Suprapubic skin (tissue), 4 donors: ENCODE data around the gene OMP. TPM values are rescaled to one million over a fixed set of nuclear protein-coding genes. Genes with fewer than 3 reads are reported as not detected.
A peak's percentile ranks its signal among the peaks of the same experiment; 100 is the strongest.

Experiments
- DNase-seq, 2 donors: peaks; one replicate each; pipeline ENCODE4 v3.0.0-alpha.2; 2019; ENCODE audit warnings: low spot score in 2 of 2
- H3K27ac ChIP-seq: fragments of 200-600 bp; sonication (generic); one replicate; pipeline ENCODE4 v1.5.1; 2019
- H3K27me3 ChIP-seq: fragments of 200-600 bp; sonication (generic); one replicate; pipeline ENCODE4 v1.5.1; 2019
- H3K36me3 ChIP-seq: fragments of 200-600 bp; sonication (generic); one replicate; pipeline ENCODE4 v1.5.1; 2019
- H3K4me1 ChIP-seq: fragments of 200-600 bp; sonication (generic); one replicate; pipeline ENCODE4 v1.5.1; 2019
- H3K4me3 ChIP-seq: fragments of 200-600 bp; sonication (generic); one replicate; pipeline ENCODE4 v1.5.1; 2019; ENCODE audit warnings: mild to moderate bottlenecking
- H3K9me3 ChIP-seq: fragments of 200-600 bp; sonication (generic); one replicate; pipeline ENCODE4 v1.5.1; 2019
- CTCF ChIP-seq, 2 donors: fragments of 200-600 bp in 1 of 2; fragments of 450-650 bp in 1 of 2; sonication (generic) in 1 of 2; IDR thresholded peaks; one replicate each; pipeline ENCODE4 v1.5.1; 2016 to 2019; ENCODE audit warnings: antibody characterized with exemption in 2 of 2, mild to moderate bottlenecking in 1 of 2, moderate library complexity in 1 of 2
- EP300 ChIP-seq: sonication (generic); formaldehyde crosslinking; IDR thresholded peaks from one replicate; pipeline ENCODE4 v1.6.1; 2017; ENCODE audit warnings: antibody characterized with exemption
- POLR2A ChIP-seq, 2 donors: fragments of 450-650 bp; IDR thresholded peaks; one replicate each; pipeline ENCODE4 v1.6.1; 2017; ENCODE audit warnings: antibody characterized with exemption in 2 of 2, mild to moderate bottlenecking in 2 of 2, moderate library complexity in 2 of 2
- POLR2AphosphoS5 ChIP-seq, 3 donors: sonication (generic); formaldehyde crosslinking; IDR thresholded peaks; one replicate each; pipeline ENCODE4 v1.6.1; 2017; ENCODE audit warnings: antibody characterized with exemption in 3 of 3
- WGBS: methylation state at CpG from one replicate; pipeline ENCODE4 v1.1.5; 2018; 5-methylcytosine and 5-hydroxymethylcytosine counted together
- total RNA-seq, 4 donors: library from RNA; depleted of rRNA; stranded (reverse); fragments of >200 nt; gene quantifications; one replicate each; pipeline ENCODE4 v1.1.0, GENCODE V29; 2016

OMP gene
- total RNA-seq, 4 donors from 2014 or later: 9.6 TPM; not detected in 3

- Histone ChIP-seq H3K36me3 (no peaks in the 10 kb centered on the region), H3K27me3 (no peaks in the 10 kb centered on the region), H3K4me3 (no peak overlapping the region), H3K4me1 (peaks cover 18% of the 10 kb centered on the region), H3K9me3 (no peaks in the 10 kb centered on the region), H3K27ac (no peak overlapping the region)
- DNase-seq: no peak
- TF ChIP-seq EP300: no peak
- TF ChIP-seq POLR2AphosphoS5 (IDR thresholded peaks at IDR 0.05): no peak
- TF ChIP-seq CTCF (IDR thresholded peaks at IDR 0.05): no peak
- no peak for TF ChIP-seq POLR2A (IDR thresholded peaks at IDR 0.05)
Measured at GRCh38 chr11:77062924-77063323, 39.7 kb upstream of the OMP start.

- Histone ChIP-seq H3K4me1 (peaks cover 22% of the 10 kb centered on the region), H3K27me3 (no peaks in the 10 kb centered on the region), H3K4me3 (no peak overlapping the region), H3K9me3 (no peaks in the 10 kb centered on the region), H3K27ac (no peak overlapping the region), H3K36me3 (no peaks in the 10 kb centered on the region)
- WGBS: 100% methylated on average over 1 of the region's 1 CpG
- no peak for DNase-seq
- TF ChIP-seq CTCF (IDR thresholded peaks at IDR 0.05) (no peak), EP300 (no peak), POLR2AphosphoS5 (IDR thresholded peaks at IDR 0.05) (no peak), POLR2A (IDR thresholded peaks at IDR 0.05) (no peak)
Measured at GRCh38 chr11:77063407-77063806, 39.2 kb upstream of the OMP start.

GRCh38 chr11:77063861-77064260 lies 38.8 kb upstream of the OMP start:
- Histone ChIP-seq H3K27ac (no peak overlapping the region), H3K9me3 (no peaks in the 10 kb centered on the region), H3K4me1 (peaks cover 22% of the 10 kb centered on the region), H3K27me3 (no peaks in the 10 kb centered on the region), H3K36me3 (no peaks in the 10 kb centered on the region), H3K4me3 (no peak overlapping the region)
- TF ChIP-seq POLR2A (IDR thresholded peaks at IDR 0.05) (no peak), POLR2AphosphoS5 (IDR thresholded peaks at IDR 0.05) (no peak), CTCF (IDR thresholded peaks at IDR 0.05) (no peak), EP300 (no peak)
- peak; percentile 55 for DNase-seq
- no CpG with 5 or more reads among the region's 4 CpGs for WGBS

GRCh38 chr11:77064648-77065217 lies 37.9 kb upstream of the OMP start:
- WGBS: 97% methylated on average over 4 of the region's 4 CpGs
- Histone ChIP-seq H3K4me3 (no peak overlapping the region), H3K4me1 (peaks cover 22% of the 10 kb centered on the region), H3K36me3 (no peaks in the 10 kb centered on the region), H3K27ac (no peak overlapping the region), H3K9me3 (no peaks in the 10 kb centered on the region), H3K27me3 (no peaks in the 10 kb centered on the region)
- DNase-seq: peak in 1 of 2 donors; percentile 63
- TF ChIP-seq POLR2AphosphoS5 (IDR thresholded peaks at IDR 0.05) (no peak), CTCF (IDR thresholded peaks at IDR 0.05) (no peak), POLR2A (IDR thresholded peaks at IDR 0.05) (no peak), EP300 (no peak)

GRCh38 chr11:77065878-77066228 lies 36.8 kb upstream of the OMP start:
- TF ChIP-seq POLR2A (IDR thresholded peaks at IDR 0.05) (peak in 1 of 2 donors; percentile 43), CTCF (IDR thresholded peaks at IDR 0.05) (no peak)
- Histone ChIP-seq H3K4me3 (peak overlapping the region; percentile 80), H3K27me3 (no peaks in the 10 kb centered on the region), H3K4me1 (peaks cover 22% of the 10 kb centered on the region), H3K9me3 (no peaks in the 10 kb centered on the region), H3K36me3 (no peaks in the 10 kb centered on the region), H3K27ac (peak overlapping the region; percentile 80)
- DNase-seq: peak; percentile 78 to 86
- WGBS: 11% methylated on average over 12 of the region's 14 CpGs
